NCI-H748 (cell line): Measurements from ENCODE around the gene AUH.
"Not testable (repeated sequence)": the region's sequence is repeated elsewhere in the genome, so short reads cannot be mapped to it uniquely, and the experiment has no call there.

Source experiments
- DNase-seq: peaks from one replicate; lab custom pipeline; 2025; ENCODE audit not compliant: unreplicated experiment; lab: John Stamatoyannopoulos, UW

The AUH gene

GRCh38 chr9:91382298-91382697 is 20.6 kb upstream of the AUH start:
- DNase-seq = no peak

- DNase-seq = no peak
Measured at GRCh38 chr9:91379426-91379825, 17.7 kb upstream of the AUH start.

- no peak for DNase-seq
Measured at GRCh38 chr9:91378695-91379127, 17.0 kb upstream of the AUH start.

GRCh38 chr9:91378054-91378453 is 16.3 kb upstream of the AUH start:
- not testable (repeated sequence) for DNase-seq

GRCh38 chr9:91376239-91376638 is 14.5 kb upstream of the AUH start:
- DNase-seq = no peak

DNA sequence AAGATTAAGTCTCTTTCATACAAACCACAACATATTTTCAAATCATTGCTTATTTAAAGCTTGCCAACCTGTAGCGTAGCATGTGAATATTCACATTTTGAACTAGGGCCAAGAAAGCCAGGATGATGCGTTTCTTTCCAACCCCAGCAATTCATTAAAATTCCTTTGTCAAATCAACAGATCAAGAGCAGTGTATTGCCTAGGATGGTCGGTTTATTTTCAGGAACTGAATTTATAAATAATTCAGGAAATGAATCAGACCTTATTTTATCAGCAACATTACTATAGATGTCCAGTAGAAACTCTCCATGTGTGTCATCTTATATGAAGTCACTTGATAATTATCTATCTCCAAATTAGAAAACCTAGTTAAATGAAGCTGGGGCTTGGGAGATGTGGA is 13.2 kb upstream of the AUH start:
- DNase-seq = no peak

DNA sequence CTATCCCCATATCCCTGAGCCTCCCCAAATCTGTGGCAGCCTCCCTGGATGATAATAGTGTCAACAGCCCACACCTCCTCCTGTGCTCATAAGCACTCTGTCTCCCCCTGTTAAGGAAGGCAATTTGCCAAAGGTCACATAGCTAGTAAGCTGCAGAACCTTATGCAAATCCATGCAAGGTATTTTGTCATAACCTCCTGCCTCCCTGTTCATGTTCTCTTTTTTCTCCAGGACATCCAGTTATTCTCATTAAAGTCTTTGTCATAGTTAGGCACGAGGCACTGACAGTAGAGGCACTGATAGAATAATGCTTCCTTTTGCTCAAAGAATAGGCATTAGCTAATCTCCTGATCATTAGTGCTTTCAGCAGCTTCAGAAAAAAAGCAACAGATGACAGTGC is 10.2 kb upstream of the AUH start:
- DNase-seq = no peak

- DNase-seq = not testable (repeated sequence)
Measured at GRCh38 chr9:91370006-91370405, 8.3 kb upstream of the AUH start.

- no peak for DNase-seq
Measured at GRCh38 chr9:91364702-91365101, 3.0 kb upstream of the AUH start.

GRCh38 chr9:91364005-91364404 is 2.3 kb upstream of the AUH start:
- DNase-seq = no peak

- no peak for DNase-seq
Measured at GRCh38 chr9:91362051-91362611, 413 bp upstream of the AUH start.

GRCh38 chr9:91360551-91361290 is 997 bp downstream of the AUH start:
- DNase-seq = peak; percentile 45

- DNase-seq = no peak
Measured at GRCh38 chr9:91359734-91360470, 1.8 kb downstream of the AUH start.

DNA sequence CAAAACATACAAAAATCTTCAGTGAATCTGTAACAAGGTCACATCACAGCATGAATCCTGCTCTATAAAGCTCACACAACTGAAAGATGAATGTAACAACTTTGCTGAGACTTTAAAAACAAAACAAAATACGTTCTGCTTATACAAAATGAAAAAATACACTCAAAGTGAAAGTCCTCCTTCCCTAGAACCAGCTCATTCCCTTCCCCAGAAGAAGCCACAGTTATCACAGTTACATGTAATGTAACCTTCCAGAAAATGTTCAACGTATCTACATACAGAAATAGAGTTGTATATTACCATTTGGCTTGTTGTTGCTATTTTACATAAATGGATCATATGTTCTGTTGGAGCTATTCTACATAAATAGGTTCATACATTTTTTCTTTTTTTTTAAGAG is 2.6 kb downstream of the AUH start:
- no peak for DNase-seq

DNA sequence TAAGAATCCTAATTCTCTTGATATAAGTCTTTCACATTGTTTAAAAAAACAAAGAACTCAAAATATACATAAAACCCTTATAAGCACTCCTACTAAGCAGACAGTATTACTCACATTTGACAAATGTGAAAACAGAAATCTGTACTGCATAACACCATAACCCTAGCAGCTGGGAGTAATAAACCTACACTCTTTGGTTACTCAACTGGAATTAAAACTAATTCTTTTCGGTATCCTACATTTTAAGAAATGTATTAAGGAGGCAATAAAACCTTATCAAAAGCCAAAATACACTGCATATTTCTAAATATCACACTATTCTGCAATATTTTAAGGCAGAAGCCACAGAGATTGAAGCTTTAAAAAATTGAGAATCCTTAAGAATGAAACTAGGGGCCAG is 6.8 kb downstream of the AUH start:
- DNase-seq = no peak

GRCh38 chr9:91349115-91349555 is 12.6 kb downstream of the AUH start:
- no peak for DNase-seq

- DNase-seq = no peak
Measured at GRCh38 chr9:91348191-91348807, 13.4 kb downstream of the AUH start.

GRCh38 chr9:91347377-91347776 is 14.3 kb downstream of the AUH start:
- DNase-seq = no peak

DNA sequence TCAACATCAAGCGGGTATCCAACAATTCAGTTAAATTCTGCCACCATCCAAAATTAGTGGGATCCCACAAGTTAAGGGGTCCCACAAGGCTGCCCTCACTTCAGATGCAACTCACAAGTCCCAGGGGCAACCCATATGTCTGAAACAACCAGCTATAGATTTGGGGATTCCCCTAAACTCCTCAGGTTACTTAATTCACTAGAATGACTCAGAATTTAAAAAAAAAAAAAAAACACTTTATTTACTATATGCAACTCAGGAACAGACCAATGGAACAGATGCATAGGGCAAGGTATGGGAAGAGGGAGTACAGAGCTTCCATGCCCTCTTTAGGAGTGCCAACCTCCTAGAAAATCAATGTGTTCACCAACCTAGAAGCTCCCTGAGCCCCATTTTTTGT is 15.1 kb downstream of the AUH start:
- DNase-seq = no peak

DNA sequence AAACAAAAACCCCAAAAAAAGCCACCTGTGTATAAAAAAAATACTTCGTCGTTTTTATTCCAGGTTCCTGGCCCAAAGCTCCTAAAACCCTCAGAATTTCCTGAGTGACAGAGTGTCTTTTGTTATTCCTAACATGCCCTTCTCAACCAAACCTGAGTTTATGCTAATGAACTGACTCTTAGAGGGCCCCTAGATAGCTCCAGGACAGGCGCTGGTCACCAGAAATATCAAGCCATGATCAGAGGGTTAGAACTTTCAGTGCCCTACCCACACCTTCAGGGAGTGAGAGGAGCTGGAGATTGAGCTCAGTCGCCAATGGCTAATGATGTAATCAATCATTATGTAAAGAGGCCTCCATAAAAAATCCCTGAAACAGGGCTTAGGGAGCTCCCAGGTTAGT is 15.7 kb downstream of the AUH start:
- no peak for DNase-seq

DNA sequence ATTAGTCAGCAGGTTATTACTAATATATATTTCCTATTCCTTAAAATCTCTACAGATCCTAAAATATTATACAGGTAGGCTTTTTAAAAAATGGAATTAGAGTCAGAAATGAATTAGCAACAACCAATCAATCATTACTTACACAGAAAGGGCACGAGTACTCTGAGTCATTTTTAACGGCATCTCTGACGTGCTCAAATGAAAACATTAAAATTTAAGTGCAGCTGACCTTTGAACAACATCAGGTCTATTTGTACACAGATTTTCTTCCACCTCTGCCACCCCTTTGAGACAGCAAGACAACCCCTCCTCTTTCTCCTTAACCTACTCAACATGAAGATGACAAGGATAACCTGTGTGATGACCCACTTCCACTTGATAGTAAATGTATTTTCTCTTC is 19.1 kb downstream of the AUH start:
- DNase-seq = no peak

GRCh38 chr9:91341749-91342148 is 20.0 kb downstream of the AUH start:
- DNase-seq = no peak
